Measurements from ENCODE around the gene SORL1. TPM values are rescaled to one million over a fixed set of nuclear protein-coding genes. Genes with fewer than 3 reads are reported as not detected.
A peak's percentile ranks its signal among the peaks of the same experiment; 100 is the strongest.

Gene SORL1
- total RNA-seq, 1 experiment from 2014 or later = 68.3 TPM

DNA sequence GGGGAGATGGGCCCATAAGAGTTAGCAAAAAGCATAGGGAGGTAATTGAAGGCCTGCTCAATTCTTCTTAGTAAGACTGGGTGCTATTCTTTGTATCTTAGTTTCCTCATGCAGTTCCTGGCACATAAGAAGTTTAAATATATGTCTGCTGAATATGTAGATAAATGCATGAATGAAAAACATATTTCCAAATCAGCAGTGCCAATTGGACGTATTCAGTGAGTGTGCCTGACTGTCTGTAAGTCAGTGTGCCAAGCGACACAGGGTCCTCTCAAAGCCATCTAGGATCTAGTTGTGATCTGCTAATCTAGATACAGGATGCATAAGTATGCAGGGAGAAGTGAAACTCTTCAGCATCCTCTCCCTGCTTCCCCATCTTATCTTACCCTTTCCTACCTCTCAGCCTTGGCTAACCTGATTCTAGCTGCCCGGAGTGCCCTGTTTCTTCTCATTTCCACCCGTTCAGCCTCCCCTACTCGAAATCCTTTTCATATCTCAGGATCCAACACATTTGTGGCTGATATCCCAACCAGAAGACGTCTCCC lies 91.8 kb downstream of the SORL1 start:
- H3K27me3 ChIP-seq (ENCODE audit: insufficient read depth, low read length) = no peaks in the 10 kb centered on the region
- no peak for DNase-seq
- Mint-ChIP-seq H3K27me3 (ENCODE audit: low read depth) (no peaks in the 10 kb centered on the region), H3K4me1 (peaks cover 11 to 12% of the 10 kb centered on the region in 2 experiments), H3K27ac (peak overlapping the region in 1 of 3 experiments; percentile 79; a peak in 1 of 7 replicates), H3K4me3 (no peak overlapping the region), H3K36me3 (ENCODE audit: insufficient read depth in 1 of 3, low read depth in 3 of 3) (peaks cover 23 to 74% (median 53%) of the 10 kb centered on the region in 3 experiments; a peak in 6 of 7 replicates), H3K9me3 (no peaks in the 10 kb centered on the region)
- no peak overlapping the region for H3K18ac ChIP-seq (ENCODE audit: insufficient read length, low read depth, low read length)
- H3K79me2 ChIP-seq (ENCODE audit: insufficient read depth, low read length) = no peaks in the 10 kb centered on the region
- no peak overlapping the region for H2BK12ac ChIP-seq (ENCODE audit: insufficient read length, low read depth, low read length)
- no peak overlapping the region for H3K14ac ChIP-seq (ENCODE audit: insufficient read depth, low read length)
- H3K9me3 ChIP-seq (ENCODE audit: control insufficient read depth, low read depth, low read length) = no peaks in the 10 kb centered on the region
- H3K27ac ChIP-seq (ENCODE audit: insufficient read length, low read depth, low read length) = no peak overlapping the region
- WGBS (ENCODE audit: extremely low coverage, insufficient read length, low lambda C conversion rate) = no CpG with 5 or more reads among the region's 6 CpGs
- H3K4ac ChIP-seq (ENCODE audit: low read depth, low read length) = no peak overlapping the region
- TF ChIP-seq, protein P1, sequence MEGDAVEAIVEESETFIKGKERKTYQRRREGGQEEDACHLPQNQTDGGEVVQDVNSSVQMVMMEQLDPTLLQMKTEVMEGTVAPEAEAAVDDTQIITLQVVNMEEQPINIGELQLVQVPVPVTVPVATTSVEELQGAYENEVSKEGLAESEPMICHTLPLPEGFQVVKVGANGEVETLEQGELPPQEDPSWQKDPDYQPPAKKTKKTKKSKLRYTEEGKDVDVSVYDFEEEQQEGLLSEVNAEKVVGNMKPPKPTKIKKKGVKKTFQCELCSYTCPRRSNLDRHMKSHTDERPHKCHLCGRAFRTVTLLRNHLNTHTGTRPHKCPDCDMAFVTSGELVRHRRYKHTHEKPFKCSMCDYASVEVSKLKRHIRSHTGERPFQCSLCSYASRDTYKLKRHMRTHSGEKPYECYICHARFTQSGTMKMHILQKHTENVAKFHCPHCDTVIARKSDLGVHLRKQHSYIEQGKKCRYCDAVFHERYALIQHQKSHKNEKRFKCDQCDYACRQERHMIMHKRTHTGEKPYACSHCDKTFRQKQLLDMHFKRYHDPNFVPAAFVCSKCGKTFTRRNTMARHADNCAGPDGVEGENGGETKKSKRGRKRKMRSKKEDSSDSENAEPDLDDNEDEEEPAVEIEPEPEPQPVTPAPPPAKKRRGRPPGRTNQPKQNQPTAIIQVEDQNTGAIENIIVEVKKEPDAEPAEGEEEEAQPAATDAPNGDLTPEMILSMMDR (conservative IDR thresholded peaks at IDR 0.05) = no peak
- no peak overlapping the region for H2BK120ac ChIP-seq (ENCODE audit: low read depth, low read length, poor library complexity, severe bottlenecking)
- H3K4me1 ChIP-seq (ENCODE audit: insufficient read depth, low read length) = no peaks in the 10 kb centered on the region
- no peaks in the 10 kb centered on the region for H3K79me1 ChIP-seq (ENCODE audit: insufficient read depth, low read depth, low read length, poor library complexity, severe bottlenecking)
- no peak overlapping the region for H3K56ac ChIP-seq (ENCODE audit: insufficient read length, low read depth, low read length)
- H2BK15ac ChIP-seq (ENCODE audit: low read depth, low read length) = no peak overlapping the region
- no peak overlapping the region for H4K8ac ChIP-seq (replicated peaks; ENCODE audit: insufficient read length, low read depth, low read length)
- H3T11ph ChIP-seq (ENCODE audit: low read length) = no peak overlapping the region
- H4K20me1 ChIP-seq (ENCODE audit: control insufficient read depth, insufficient read depth, insufficient read length) = no peaks in the 10 kb centered on the region
- no peak overlapping the region for H2AFZ ChIP-seq (ENCODE audit: low read length)
- no peak overlapping the region for H4K5ac ChIP-seq (ENCODE audit: insufficient read length, low read depth, low read length)
- no peaks in the 10 kb centered on the region for H3K23me2 ChIP-seq (ENCODE audit: insufficient read length, low read depth, low read length, poor library complexity, severe bottlenecking)
- no peak overlapping the region for H2BK20ac ChIP-seq (ENCODE audit: low read depth, low read length, poor library complexity, severe bottlenecking)
- no peak overlapping the region for H2BK5ac ChIP-seq (ENCODE audit: insufficient read length, low read length)
- H2AK5ac ChIP-seq (ENCODE audit: insufficient read length, low read length) = no peak overlapping the region
- H3K23ac ChIP-seq (ENCODE audit: insufficient read length, low read depth, low read length) = no peak overlapping the region
- H4K91ac ChIP-seq (ENCODE audit: insufficient read length, low read depth, low read length) = no peak overlapping the region
- no peak overlapping the region for H3K4me2 ChIP-seq (ENCODE audit: insufficient read depth, insufficient read length, low read length)
- no peak overlapping the region for H3K9ac ChIP-seq (ENCODE audit: extremely low read depth, insufficient read length, low read length)

Data from H9 (cell line).